Dermis microvascular lymphatic vessel endothelial cell (primary cell): ENCODE data around the gene NCCRP1. TPM values are rescaled to one million over a fixed set of nuclear protein-coding genes. Genes with fewer than 3 reads are reported as not detected.
A peak's percentile ranks its signal among the peaks of the same experiment; 100 is the strongest.
"Not testable (repeated sequence)": the region's sequence is repeated elsewhere in the genome, so short reads cannot be mapped to it uniquely, and the experiment has no call there.

Experiments
- DNase-seq, 2 donors: peaks; one replicate each; pipeline versions ENCODE4 v3.0.0 to v3.0.0-alpha.2; 2010; ENCODE audit warnings: low read depth in 2 of 2
- total RNA-seq: library from RNA; depleted of rRNA; stranded (reverse); fragments of >200 nt; gene quantifications from 2 replicates; pipeline ENCODE4 v1.2.1, GENCODE V29; 2014

The NCCRP1 gene
- total RNA-seq, 1 donor from 2014 or later, result not detected

- no peak for DNase-seq
Measured at GRCh38 chr19:39207293-39207836, 10.6 kb downstream of the NCCRP1 start.

GRCh38 chr19:39208175-39208795 lies 11.5 kb downstream of the NCCRP1 start:
- DNase-seq, result no peak

- DNase-seq, result no peak
Measured at GRCh38 chr19:39209196-39209595, 12.4 kb downstream of the NCCRP1 start.

- DNase-seq, result no peak
Measured at GRCh38 chr19:39211731-39212374, 15.1 kb downstream of the NCCRP1 start.

- peak in 1 of 2 donors; percentile 17 for DNase-seq
Measured at GRCh38 chr19:39212375-39212742, 15.6 kb downstream of the NCCRP1 start.

GRCh38 chr19:39215323-39215722 lies 18.6 kb downstream of the NCCRP1 start:
- DNase-seq, result not testable (repeated sequence)

- DNase-seq, result no peak
Measured at GRCh38 chr19:39217094-39217493, 20.3 kb downstream of the NCCRP1 start.

- no peak for DNase-seq
Measured at GRCh38 chr19:39218230-39219007, 21.7 kb downstream of the NCCRP1 start.

GRCh38 chr19:39219108-39219507 lies 22.3 kb downstream of the NCCRP1 start:
- DNase-seq, result not testable (repeated sequence)

- DNase-seq, result peak in 1 of 2 donors; percentile 41
Measured at GRCh38 chr19:39223703-39224279, 27.0 kb downstream of the NCCRP1 start.

GRCh38 chr19:39224910-39225309 lies 28.1 kb downstream of the NCCRP1 start:
- DNase-seq, result no peak

- DNase-seq, result no peak
Measured at GRCh38 chr19:39230096-39230764, 33.5 kb downstream of the NCCRP1 start.

GRCh38 chr19:39232708-39233107 lies 35.9 kb downstream of the NCCRP1 start:
- no peak for DNase-seq

- DNase-seq, result no peak
Measured at GRCh38 chr19:39236527-39236926, 39.8 kb downstream of the NCCRP1 start.

- DNase-seq, result peak in 1 of 2 donors; percentile 4
Measured at GRCh38 chr19:39237200-39238184, 40.7 kb downstream of the NCCRP1 start.

- DNase-seq, result no peak
Measured at GRCh38 chr19:39238209-39238608, 41.4 kb downstream of the NCCRP1 start.

GRCh38 chr19:39238944-39239343 lies 42.2 kb downstream of the NCCRP1 start:
- DNase-seq, result no peak

GRCh38 chr19:39240421-39240820 lies 43.7 kb downstream of the NCCRP1 start:
- DNase-seq, result no peak

GRCh38 chr19:39243741-39244140 lies 47.0 kb downstream of the NCCRP1 start:
- not testable (repeated sequence) for DNase-seq
